ENCODE measurements around the gene SLC2A2.

DNA sequence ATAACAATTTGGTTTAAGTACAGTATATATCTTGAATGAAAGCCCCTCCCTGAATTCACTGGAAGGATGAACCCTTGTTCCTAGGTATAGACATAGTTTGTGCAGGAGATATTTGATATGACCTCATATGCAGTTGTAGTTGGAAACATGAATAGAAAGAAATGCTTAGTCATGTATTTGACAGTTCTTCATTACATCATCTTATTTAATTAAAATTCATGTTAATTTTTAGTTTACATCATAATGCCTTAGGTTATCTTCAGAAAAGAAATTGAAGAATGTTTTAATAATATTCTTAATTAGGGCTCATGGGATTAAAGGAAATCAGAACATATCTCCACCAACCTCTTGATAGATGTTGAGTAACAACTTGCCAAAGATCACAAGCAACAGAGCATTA lies 19.2 kb downstream of the SLC2A2 start:
- no peak for TF ChIP-seq POLR2A (IDR thresholded peaks at IDR 0.05)
- TF ChIP-seq, protein P1, sequence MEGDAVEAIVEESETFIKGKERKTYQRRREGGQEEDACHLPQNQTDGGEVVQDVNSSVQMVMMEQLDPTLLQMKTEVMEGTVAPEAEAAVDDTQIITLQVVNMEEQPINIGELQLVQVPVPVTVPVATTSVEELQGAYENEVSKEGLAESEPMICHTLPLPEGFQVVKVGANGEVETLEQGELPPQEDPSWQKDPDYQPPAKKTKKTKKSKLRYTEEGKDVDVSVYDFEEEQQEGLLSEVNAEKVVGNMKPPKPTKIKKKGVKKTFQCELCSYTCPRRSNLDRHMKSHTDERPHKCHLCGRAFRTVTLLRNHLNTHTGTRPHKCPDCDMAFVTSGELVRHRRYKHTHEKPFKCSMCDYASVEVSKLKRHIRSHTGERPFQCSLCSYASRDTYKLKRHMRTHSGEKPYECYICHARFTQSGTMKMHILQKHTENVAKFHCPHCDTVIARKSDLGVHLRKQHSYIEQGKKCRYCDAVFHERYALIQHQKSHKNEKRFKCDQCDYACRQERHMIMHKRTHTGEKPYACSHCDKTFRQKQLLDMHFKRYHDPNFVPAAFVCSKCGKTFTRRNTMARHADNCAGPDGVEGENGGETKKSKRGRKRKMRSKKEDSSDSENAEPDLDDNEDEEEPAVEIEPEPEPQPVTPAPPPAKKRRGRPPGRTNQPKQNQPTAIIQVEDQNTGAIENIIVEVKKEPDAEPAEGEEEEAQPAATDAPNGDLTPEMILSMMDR (IDR thresholded peaks at IDR 0.05): no peak

Measured in stomach (tissue), 4 donors.